GM21447 (cell line): ENCODE results near the gene APBB2.

Source experiments
- ATAC-seq: cut with Tn5 transposase; IDR thresholded peaks from one replicate; pipeline ENCODE4 v1.9.1; 2021; ENCODE audit not compliant: unreplicated experiment

The APBB2 gene

GRCh38 chr4:41142376-41143310 lies 71.7 kb downstream of the APBB2 start:
- ATAC-seq, result no peak

GRCh38 chr4:41141900-41142299 lies 72.4 kb downstream of the APBB2 start:
- no peak for ATAC-seq

DNA sequence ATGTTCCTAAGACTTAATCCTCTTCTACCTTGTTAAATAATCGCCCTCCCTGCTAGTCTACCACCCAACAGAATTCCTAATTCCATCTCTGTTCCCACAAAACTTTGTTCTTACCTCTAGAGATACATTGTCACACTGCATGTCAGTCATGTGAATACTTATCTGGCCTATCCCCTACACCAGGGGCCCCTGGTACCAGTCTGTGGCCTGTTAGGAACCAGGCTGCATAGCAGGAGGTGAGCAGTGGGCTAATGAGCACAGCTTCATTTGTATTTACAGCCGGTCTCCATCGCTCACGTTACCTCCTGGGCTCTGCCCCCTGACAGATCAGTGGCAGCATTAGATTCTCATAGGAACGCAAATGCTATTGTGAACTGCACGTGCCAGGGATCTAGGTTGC lies 73.9 kb downstream of the APBB2 start:
- no peak for ATAC-seq

DNA sequence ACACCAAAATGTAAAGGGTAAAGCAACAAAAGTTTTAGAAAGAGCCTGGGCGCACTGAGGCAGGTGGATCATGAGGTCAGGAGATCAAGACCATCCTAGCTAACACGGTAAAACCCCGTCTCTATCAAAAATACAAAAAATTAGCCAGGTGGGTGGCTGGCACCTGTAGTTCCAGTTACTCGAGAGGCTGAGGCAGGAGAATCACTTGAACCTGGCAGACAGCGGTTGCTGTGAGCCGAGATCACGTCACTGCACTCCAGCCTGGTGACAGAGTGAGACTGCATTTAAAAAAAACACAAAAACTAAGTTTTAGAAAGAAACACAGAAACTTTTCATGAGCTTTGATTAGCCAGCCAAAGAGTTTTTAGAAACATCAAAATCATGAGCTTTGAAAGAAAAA lies 76.5 kb downstream of the APBB2 start:
- ATAC-seq, result no peak

GRCh38 chr4:41136456-41136855 lies 77.9 kb downstream of the APBB2 start:
- no peak for ATAC-seq

DNA sequence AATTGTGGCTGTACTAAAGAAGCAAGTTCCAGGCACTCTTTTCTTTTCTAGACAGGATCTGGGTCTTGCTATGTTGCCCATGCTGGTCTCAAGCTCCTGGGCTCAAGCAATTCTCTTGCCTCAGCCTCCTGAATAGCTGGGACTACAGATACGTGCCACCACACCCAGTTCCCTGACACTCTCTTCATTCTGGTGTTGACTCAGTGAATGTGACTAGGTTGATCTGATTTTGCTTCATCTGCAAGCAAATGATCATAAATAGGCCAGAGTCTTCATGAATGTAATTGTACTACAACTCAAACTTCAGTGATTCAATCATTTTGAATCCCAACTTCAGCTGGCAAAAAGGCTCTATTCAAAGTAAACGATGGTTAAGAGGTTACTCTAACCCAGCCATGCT lies 78.5 kb downstream of the APBB2 start:
- no peak for ATAC-seq

GRCh38 chr4:41134581-41134980 lies 79.8 kb downstream of the APBB2 start:
- no peak for ATAC-seq

- no peak for ATAC-seq
Measured at GRCh38 chr4:41133454-41134018, 80.8 kb downstream of the APBB2 start.

DNA sequence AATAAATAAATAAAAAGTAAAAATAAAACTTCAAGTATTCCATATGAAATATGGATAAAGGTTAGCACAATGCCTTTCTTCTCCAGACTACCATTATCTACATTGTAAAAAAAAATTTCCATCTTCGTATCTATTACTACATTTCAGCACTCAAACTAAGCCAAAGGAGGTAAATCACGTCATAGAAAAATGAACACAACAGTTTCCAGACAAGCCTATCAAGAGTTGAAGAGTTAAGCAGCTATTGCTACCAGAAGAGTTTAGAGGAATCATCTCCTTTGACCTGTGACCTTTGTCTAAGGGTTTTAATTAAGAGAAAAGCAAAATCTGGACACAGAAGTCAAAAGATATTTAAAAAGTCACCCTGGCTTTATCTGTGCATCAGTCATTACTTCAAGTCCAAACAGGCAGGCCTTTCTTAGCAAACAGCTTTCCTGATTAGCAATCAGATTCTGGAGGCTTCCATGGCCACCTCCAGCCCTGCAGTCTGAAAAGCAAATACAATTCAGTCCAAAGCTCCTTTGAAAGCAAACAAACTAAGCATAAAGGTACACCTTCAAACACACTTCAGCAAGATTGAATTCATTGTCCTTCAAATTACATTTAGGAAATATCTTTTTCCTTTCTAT lies 82.2 kb downstream of the APBB2 start:
- ATAC-seq, result no peak

- no peak for ATAC-seq
Measured at GRCh38 chr4:41129936-41130440, 84.4 kb downstream of the APBB2 start.

GRCh38 chr4:41129128-41129754 lies 85.1 kb downstream of the APBB2 start:
- no peak for ATAC-seq

- no peak for ATAC-seq
Measured at GRCh38 chr4:41125558-41126311, 88.6 kb downstream of the APBB2 start.

DNA sequence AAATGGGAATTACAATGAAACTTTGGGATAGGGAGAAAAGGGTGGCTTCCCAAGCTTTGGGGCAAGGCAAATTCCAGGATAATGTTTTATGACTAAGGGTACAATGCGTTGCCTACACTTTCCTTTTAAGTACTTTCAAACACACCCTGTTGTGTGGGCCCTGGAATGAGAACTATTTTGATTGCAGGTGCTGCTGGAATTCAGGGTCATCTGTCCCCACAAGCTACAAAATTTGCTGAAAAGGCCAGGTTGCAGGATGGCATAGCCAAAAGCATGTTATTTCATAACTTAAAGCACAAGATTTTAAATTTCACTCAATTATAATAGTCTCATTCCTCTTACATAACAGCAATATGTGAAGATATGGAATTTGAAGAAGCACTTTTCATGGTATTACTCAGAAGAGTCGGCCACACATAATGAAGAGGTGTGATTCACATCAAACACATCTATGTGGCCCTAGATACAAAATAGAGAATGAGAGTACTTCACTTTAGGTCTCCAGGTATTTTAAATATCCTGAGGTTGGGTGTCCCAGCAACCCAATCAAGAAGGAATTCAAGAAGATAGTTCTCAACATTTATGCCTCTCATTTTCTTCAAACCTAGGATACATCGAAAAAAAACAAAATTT lies 89.3 kb downstream of the APBB2 start:
- ATAC-seq, result no peak

- ATAC-seq, result no peak
Measured at GRCh38 chr4:41122775-41123174, 91.6 kb downstream of the APBB2 start.

GRCh38 chr4:41122309-41122708 lies 92.0 kb downstream of the APBB2 start:
- no peak for ATAC-seq

- no peak for ATAC-seq
Measured at GRCh38 chr4:41121906-41122305, 92.4 kb downstream of the APBB2 start.

DNA sequence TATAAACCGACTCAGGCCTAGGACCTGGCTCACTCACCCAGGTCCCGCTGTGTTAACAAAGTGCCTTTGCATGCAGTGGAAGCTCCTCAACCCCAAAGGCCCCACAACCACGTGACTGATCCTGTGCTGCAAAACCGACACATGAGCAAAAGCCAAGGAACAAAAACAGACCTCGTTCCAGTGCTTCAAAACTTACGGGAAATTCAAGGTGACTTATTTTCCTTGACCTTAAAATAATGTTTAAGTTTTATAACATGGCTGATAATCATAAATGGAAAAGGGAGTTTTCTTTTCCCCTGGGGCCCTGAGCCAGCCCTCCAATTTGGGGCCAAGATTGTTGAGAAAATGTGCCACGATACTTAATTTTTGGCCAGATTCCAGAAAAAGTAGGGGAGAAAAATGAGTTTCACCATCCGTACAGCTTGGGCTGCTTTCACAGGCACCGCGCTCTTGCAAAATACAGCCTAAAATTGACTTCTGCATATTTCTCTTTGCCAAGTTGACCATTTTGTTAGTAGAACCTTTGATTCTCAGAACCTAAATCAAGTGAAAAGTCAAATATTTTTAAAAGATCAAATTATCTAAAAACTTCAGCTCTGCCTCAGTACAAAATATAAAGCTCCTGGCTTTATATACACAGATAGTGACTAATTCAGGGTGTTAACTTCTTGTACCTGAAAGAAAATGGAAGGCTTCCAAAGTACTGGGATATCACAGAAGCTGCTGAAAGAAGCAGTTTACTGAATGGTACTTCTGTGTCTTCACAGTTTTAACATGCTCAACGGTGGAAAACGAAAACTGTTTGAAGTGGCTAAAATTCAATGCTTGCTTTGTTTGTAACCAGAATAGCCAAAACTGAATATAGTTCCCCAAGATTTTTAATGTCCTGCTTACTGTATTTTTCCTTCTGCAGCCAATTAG lies 93.8 kb downstream of the APBB2 start:
- no peak for ATAC-seq

DNA sequence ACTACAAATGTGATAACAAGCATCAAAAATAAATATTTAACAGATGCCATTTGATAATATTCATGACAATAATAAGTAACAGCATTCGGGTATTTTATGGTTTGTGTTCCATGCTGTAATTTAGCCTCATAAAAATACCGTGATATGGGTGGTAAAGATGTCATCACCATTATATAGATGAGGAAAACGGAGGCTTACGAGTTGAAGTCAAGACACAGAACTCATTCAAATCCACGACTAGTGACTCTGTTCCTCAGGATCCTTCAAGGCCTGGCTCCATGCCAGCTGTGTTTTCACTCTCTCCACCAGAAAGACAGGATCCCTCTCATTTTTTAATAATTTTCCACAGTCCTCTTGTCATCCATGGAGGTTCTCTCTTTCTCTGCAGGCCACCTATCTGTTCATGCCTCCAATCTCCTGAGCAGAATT lies 94.5 kb downstream of the APBB2 start:
- ATAC-seq, result no peak

DNA sequence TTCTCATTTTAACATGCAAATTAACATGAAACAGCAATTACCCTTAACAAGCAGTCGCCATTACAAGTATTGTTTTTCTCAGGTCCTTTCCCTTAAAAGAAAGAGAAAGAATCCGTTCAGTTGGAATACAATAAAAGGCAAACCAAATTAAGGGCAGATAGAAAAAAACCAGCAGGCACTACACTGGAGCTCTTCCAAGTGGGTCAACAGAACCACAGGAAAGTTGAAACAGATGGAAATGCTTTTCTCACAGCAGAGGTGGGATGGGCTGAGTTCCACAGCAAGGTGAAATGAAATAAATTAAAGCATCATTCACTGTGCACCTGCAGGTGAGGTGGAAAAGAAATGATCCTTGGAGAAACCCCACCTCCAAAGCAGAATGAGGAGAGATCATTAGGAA lies 102.6 kb downstream of the APBB2 start:
- ATAC-seq, result no peak
